HL-60 (cell line): Measurements from ENCODE around the gene HOXA2.

Experiments
- POLR2AphosphoS5 ChIP-seq: IDR thresholded peaks from 2 replicates; pipeline ENCODE4 v1.6.1; 2012; ENCODE audit warnings: low read depth
- SPI1 ChIP-seq: IDR thresholded peaks from 2 replicates; pipeline ENCODE4 v1.6.1; 2012; ENCODE audit warnings: low read depth, mild to moderate bottlenecking, borderline replicate concordance
- TF ChIP-seq, protein P1 (sequence below): IDR thresholded peaks from one replicate; pipeline ENCODE4 v1.5.1; 2011; ENCODE audit warnings: low read length, control low read depth, inconsistent platforms; ENCODE audit not compliant: insufficient read depth
- TF ChIP-seq, protein P2 (sequence below): IDR thresholded peaks from 2 replicates; pipeline ENCODE4 v1.6.1; 2012; ENCODE audit warnings: low read depth; ENCODE audit not compliant: insufficient replicate concordance

DNA sequence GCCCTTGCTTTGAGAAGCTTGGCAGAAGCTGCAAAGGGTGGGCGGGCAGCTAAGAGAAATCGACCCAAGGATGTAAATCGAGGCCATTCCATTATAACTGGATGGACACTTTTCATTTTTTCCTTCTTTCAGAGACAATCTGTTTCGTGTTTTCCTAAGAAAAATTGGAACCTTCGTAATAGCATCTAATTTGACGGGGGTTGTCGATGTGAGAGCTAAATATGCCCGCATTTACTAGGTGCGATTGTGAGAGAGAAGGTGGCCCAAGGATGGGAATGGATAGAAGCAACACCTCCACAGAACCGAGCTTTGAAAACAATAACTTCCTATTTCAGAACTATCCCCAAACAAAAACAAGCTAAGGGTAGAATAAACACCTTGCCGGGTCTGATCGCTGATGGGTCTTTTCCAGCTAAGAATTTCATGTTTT lies 28.9 kb upstream of the HOXA2 start:
- TF ChIP-seq, protein P1, sequence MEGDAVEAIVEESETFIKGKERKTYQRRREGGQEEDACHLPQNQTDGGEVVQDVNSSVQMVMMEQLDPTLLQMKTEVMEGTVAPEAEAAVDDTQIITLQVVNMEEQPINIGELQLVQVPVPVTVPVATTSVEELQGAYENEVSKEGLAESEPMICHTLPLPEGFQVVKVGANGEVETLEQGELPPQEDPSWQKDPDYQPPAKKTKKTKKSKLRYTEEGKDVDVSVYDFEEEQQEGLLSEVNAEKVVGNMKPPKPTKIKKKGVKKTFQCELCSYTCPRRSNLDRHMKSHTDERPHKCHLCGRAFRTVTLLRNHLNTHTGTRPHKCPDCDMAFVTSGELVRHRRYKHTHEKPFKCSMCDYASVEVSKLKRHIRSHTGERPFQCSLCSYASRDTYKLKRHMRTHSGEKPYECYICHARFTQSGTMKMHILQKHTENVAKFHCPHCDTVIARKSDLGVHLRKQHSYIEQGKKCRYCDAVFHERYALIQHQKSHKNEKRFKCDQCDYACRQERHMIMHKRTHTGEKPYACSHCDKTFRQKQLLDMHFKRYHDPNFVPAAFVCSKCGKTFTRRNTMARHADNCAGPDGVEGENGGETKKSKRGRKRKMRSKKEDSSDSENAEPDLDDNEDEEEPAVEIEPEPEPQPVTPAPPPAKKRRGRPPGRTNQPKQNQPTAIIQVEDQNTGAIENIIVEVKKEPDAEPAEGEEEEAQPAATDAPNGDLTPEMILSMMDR = no peak
- TF ChIP-seq POLR2AphosphoS5 (no peak), SPI1 (no peak)
- TF ChIP-seq, protein P2, sequence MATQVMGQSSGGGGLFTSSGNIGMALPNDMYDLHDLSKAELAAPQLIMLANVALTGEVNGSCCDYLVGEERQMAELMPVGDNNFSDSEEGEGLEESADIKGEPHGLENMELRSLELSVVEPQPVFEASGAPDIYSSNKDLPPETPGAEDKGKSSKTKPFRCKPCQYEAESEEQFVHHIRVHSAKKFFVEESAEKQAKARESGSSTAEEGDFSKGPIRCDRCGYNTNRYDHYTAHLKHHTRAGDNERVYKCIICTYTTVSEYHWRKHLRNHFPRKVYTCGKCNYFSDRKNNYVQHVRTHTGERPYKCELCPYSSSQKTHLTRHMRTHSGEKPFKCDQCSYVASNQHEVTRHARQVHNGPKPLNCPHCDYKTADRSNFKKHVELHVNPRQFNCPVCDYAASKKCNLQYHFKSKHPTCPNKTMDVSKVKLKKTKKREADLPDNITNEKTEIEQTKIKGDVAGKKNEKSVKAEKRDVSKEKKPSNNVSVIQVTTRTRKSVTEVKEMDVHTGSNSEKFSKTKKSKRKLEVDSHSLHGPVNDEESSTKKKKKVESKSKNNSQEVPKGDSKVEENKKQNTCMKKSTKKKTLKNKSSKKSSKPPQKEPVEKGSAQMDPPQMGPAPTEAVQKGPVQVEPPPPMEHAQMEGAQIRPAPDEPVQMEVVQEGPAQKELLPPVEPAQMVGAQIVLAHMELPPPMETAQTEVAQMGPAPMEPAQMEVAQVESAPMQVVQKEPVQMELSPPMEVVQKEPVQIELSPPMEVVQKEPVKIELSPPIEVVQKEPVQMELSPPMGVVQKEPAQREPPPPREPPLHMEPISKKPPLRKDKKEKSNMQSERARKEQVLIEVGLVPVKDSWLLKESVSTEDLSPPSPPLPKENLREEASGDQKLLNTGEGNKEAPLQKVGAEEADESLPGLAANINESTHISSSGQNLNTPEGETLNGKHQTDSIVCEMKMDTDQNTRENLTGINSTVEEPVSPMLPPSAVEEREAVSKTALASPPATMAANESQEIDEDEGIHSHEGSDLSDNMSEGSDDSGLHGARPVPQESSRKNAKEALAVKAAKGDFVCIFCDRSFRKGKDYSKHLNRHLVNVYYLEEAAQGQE = no peak
